GM21528 (cell line): ENCODE data around the gene ENTPD3.

ENCODE experiments used
- ATAC-seq: cut with Tn5 transposase; IDR thresholded peaks from one replicate; pipeline ENCODE4 v1.9.1; 2021; ENCODE audit warnings: mild to moderate bottlenecking, moderate library complexity; ENCODE audit not compliant: unreplicated experiment, low FRiP score

Gene ENTPD3

GRCh38 chr3:40387001-40387894, at the start of gene ENTPD3:
TSS of gene ENTPD3 (plus strand) at chr3:40387184. CDS start at chr3:40388058, 874 bp downstream.
- ATAC-seq = no peak

- ATAC-seq = no peak
Measured at GRCh38 chr3:40339871-40340270, 47.1 kb upstream of the ENTPD3 start.

- no peak for ATAC-seq
Measured at GRCh38 chr3:40340541-40341170, 46.3 kb upstream of the ENTPD3 start.

GRCh38 chr3:40341671-40342070, 45.3 kb upstream of the ENTPD3 start:
- no peak for ATAC-seq

- no peak for ATAC-seq
Measured at GRCh38 chr3:40350529-40350928, 36.5 kb upstream of the ENTPD3 start.

- no peak for ATAC-seq
Measured at GRCh38 chr3:40355410-40355809, 31.6 kb upstream of the ENTPD3 start.

GRCh38 chr3:40358454-40358853, 28.5 kb upstream of the ENTPD3 start:
- no peak for ATAC-seq

- ATAC-seq = no peak
Measured at GRCh38 chr3:40363674-40364073, 23.3 kb upstream of the ENTPD3 start.

GRCh38 chr3:40366203-40367162, 20.5 kb upstream of the ENTPD3 start:
- ATAC-seq = no peak

GRCh38 chr3:40369716-40370115, 17.3 kb upstream of the ENTPD3 start:
- ATAC-seq = no peak

- ATAC-seq = no peak
Measured at GRCh38 chr3:40377822-40378221, 9.2 kb upstream of the ENTPD3 start.

- no peak for ATAC-seq
Measured at GRCh38 chr3:40379674-40380306, 7.2 kb upstream of the ENTPD3 start.

- ATAC-seq = no peak
Measured at GRCh38 chr3:40381904-40382616, 4.9 kb upstream of the ENTPD3 start.

- no peak for ATAC-seq
Measured at GRCh38 chr3:40382617-40382979, 4.4 kb upstream of the ENTPD3 start.

GRCh38 chr3:40386213-40386612, 771 bp upstream of the ENTPD3 start:
- no peak for ATAC-seq

GRCh38 chr3:40387895-40388254, 891 bp downstream of the ENTPD3 start:
- no peak for ATAC-seq

GRCh38 chr3:40396406-40396805, 9.4 kb downstream of the ENTPD3 start:
- no peak for ATAC-seq

- no peak for ATAC-seq
Measured at GRCh38 chr3:40397129-40397528, 10.1 kb downstream of the ENTPD3 start.

- no peak for ATAC-seq
Measured at GRCh38 chr3:40397912-40398311, 10.9 kb downstream of the ENTPD3 start.

GRCh38 chr3:40398346-40398745, 11.4 kb downstream of the ENTPD3 start:
- no peak for ATAC-seq
